HEK293 (cell line): ENCODE results near the gene CCM2.
A peak's percentile ranks its signal among the peaks of the same experiment; 100 is the strongest.
"Not testable (repeated sequence)": the region's sequence is repeated elsewhere in the genome, so short reads cannot be mapped to it uniquely, and the experiment has no call there.

Experiments used
- CTCF ChIA-PET: fragments of 350-600 bp; formaldehyde crosslinking; extraction: SDS; loops from one replicate; lab custom pipeline; 2021; ENCODE audit warnings: antibody characterized with exemption; lab: Yijun Ruan, JAX
- POLR2A ChIA-PET: fragments of 300-600 bp; formaldehyde crosslinking; extraction: SDS; loops from one replicate; lab custom pipeline; 2020; ENCODE audit warnings: antibody characterized with exemption, inconsistent platforms; lab: Yijun Ruan, JAX
- H3K27ac ChIP-seq: fragments of 200-500 bp; sonication (Bioruptor generic); 2 replicates; pipeline ENCODE4 v1.5.1; 2014; ENCODE audit warnings: low read depth, low read length, control low read depth, inconsistent platforms; ENCODE audit errors: extremely low read depth
- H3K36me3 ChIP-seq, 2 experiments: fragments of 200-500 bp in 1 of 2; sonication (Bioruptor generic) in 1 of 2; 1 replicate in 1 of 2; 2 replicates in 1 of 2; pipeline ENCODE4 v1.5.1; 2014 to 2017; ENCODE audit warnings: inconsistent platforms in 2 of 2, low read length in 2 of 2; ENCODE audit not compliant: control insufficient read depth in 2 of 2, insufficient read depth in 1 of 2
- H3K4me1 ChIP-seq: fragments of 200-500 bp; sonication (Bioruptor generic); 2 replicates; pipeline ENCODE4 v1.5.1; 2014; ENCODE audit warnings: mild to moderate bottlenecking, low read length, inconsistent platforms; ENCODE audit not compliant: control insufficient read depth, insufficient read depth
- H3K4me3 ChIP-seq: 2 replicates; pipeline ENCODE4 v1.5.1; 2011; ENCODE audit warnings: low read depth, mild to moderate bottlenecking, control low read depth, low read length, moderate library complexity
- H3K9me3 ChIP-seq: fragments of 200-500 bp; sonication (Bioruptor generic); 2 replicates; pipeline ENCODE4 v1.5.1; 2014; ENCODE audit warnings: low read depth, low read length, inconsistent platforms; ENCODE audit not compliant: control insufficient read depth, insufficient read depth
- GFI1B ChIP-seq: fragments of 450-650 bp; formaldehyde crosslinking; IDR thresholded peaks from 2 replicates; pipeline ENCODE4 v1.5.1; 2016; ENCODE audit warnings: missing biosample characterization, missing genetic modification characterization
- IKZF3 ChIP-seq: fragments of 450-650 bp; IDR thresholded peaks from 2 replicates; pipeline ENCODE4 v1.5.0; 2018; ENCODE audit warnings: missing biosample characterization, mild to moderate bottlenecking, missing genetic modification characterization, moderate library complexity
- PATZ1 ChIP-seq: fragments of 450-650 bp; formaldehyde crosslinking; IDR thresholded peaks from 2 replicates; pipeline ENCODE4 v1.5.1; 2016; ENCODE audit warnings: missing biosample characterization, missing genetic modification characterization
- SALL2 ChIP-seq: fragments of 450-650 bp; formaldehyde crosslinking; IDR thresholded peaks from 2 replicates; pipeline ENCODE4 v1.5.0; 2017; ENCODE audit warnings: missing biosample characterization, mild to moderate bottlenecking, missing genetic modification characterization, borderline replicate concordance
- ZBTB17 ChIP-seq: fragments of 450-650 bp; formaldehyde crosslinking; IDR thresholded peaks from 2 replicates; pipeline ENCODE4 v1.5.1; 2016; ENCODE audit warnings: missing biosample characterization, missing genetic modification characterization
- ZIC2 ChIP-seq: fragments of 450-650 bp; formaldehyde crosslinking; IDR thresholded peaks from 2 replicates; pipeline ENCODE4 v1.5.1; 2016; ENCODE audit warnings: missing biosample characterization, missing genetic modification characterization
- ZNF155 ChIP-seq: fragments of 450-650 bp; formaldehyde crosslinking; IDR thresholded peaks from 2 replicates; pipeline ENCODE4 v1.5.1; 2016; ENCODE audit warnings: missing biosample characterization, missing genetic modification characterization
- ZNF174 ChIP-seq: fragments of 450-650 bp; formaldehyde crosslinking; IDR thresholded peaks from 2 replicates; pipeline ENCODE4 v1.5.0; 2017; ENCODE audit warnings: missing biosample characterization, mild to moderate bottlenecking, missing genetic modification characterization
- ZNF175 ChIP-seq: fragments of 450-650 bp; formaldehyde crosslinking; IDR thresholded peaks from 2 replicates; pipeline ENCODE4 v1.5.1; 2016; ENCODE audit warnings: missing biosample characterization, missing genetic modification characterization
- ZNF341 ChIP-seq: fragments of 450-650 bp; formaldehyde crosslinking; IDR thresholded peaks from 2 replicates; pipeline ENCODE4; 2016; ENCODE audit warnings: low read depth, missing biosample characterization, missing genetic modification characterization
- ZNF555 ChIP-seq: fragments of 450-650 bp; formaldehyde crosslinking; conservative IDR thresholded peaks from 2 replicates; pipeline ENCODE4 v1.5.1; 2017; ENCODE audit warnings: missing biosample characterization, mild to moderate bottlenecking, missing genetic modification characterization, inconsistent platforms
- ZNF558 ChIP-seq: fragments of 450-650 bp; formaldehyde crosslinking; IDR thresholded peaks from 2 replicates; pipeline ENCODE4 v1.5.1; 2016; ENCODE audit warnings: missing biosample characterization, missing genetic modification characterization
- ZNF623 ChIP-seq: fragments of 450-650 bp; formaldehyde crosslinking; IDR thresholded peaks from 2 replicates; pipeline ENCODE4 v1.5.1; 2016; ENCODE audit warnings: missing biosample characterization, missing genetic modification characterization
- ZSCAN16 ChIP-seq: fragments of 450-650 bp; formaldehyde crosslinking; IDR thresholded peaks from 2 replicates; pipeline ENCODE4 v1.5.1; 2016; ENCODE audit warnings: missing biosample characterization, missing genetic modification characterization

Gene CCM2

GRCh38 chr7:44990109-44991023, 9.6 kb upstream of the CCM2 start (continued):
- TF ChIP-seq ZSCAN16 (tag by site-specific recombination) (no peak), ZBTB17 (tag by site-specific recombination) (peak; percentile 24; the same call in 1 of the 2 replicates), GFI1B (tag by site-specific recombination) (peak; percentile 65), ZNF623 (tag by site-specific recombination) (no peak), PATZ1 (no peak), ZNF155 (tag by site-specific recombination) (no peak), ZNF341 (tag by site-specific recombination) (no peak), ZNF555 (tag by site-specific recombination) (no peak), ZIC2 (no peak), IKZF3 (tag by site-specific recombination) (no peak), ZNF558 (tag by site-specific recombination) (no peak)

- H3K4me3 ChIP-seq, H3K27ac ChIP-seq, H3K4me1 ChIP-seq, H3K36me3 ChIP-seq, H3K9me3 ChIP-seq: not testable (repeated sequence)
- POLR2A ChIA-PET = interaction anchor here (1.6 kb wide), 1 partner anchor 7 kb away, joined by 5 read pairs; the partner anchor contains the start of gene CCM2
- CTCF ChIA-PET = interaction anchor here (1.3 kb wide), 1 partner anchor 19 kb away, joined by 4 read pairs; no protein-coding TSS in a partner anchor
Observed at GRCh38 chr7:44992004-44992795, 7.8 kb upstream of the CCM2 start.

- POLR2A ChIA-PET = no interaction called here
- Histone ChIP-seq H3K4me1 (peaks cover 5% of the 10 kb centered on the region), H3K9me3 (no peaks in the 10 kb centered on the region)
- TF ChIP-seq ZNF174 (tag by site-specific recombination) = no peak
- TF ChIP-seq, all 188 proteins: peak for 0
- Histone ChIP-seq H3K36me3 (no peaks in the 10 kb centered on the region), H3K27ac (no peak overlapping the region), H3K4me3 (no peak overlapping the region)
- CTCF ChIA-PET = interaction anchor here (1.1 to 1.3 kb wide), 2 partner anchors 13 to 21 kb away, joined by 3 to 9 read pairs; no protein-coding TSS in a partner anchor
Observed at GRCh38 chr7:44994877-44995554, 5.0 kb upstream of the CCM2 start.

- POLR2A ChIA-PET = interaction anchor here (0.6 to 2.9 kb wide), 3 partner anchors 10 to 244 kb away, joined by 3 to 13 read pairs (median 4); no protein-coding TSS in a partner anchor
- H3K4me3 ChIP-seq = no peak overlapping the region
- H3K27ac ChIP-seq = no peak overlapping the region
- no peaks in the 10 kb centered on the region for H3K4me1 ChIP-seq
- no peaks in the 10 kb centered on the region for H3K9me3 ChIP-seq
- H3K36me3 ChIP-seq = no peaks in the 10 kb centered on the region
- CTCF ChIA-PET = interaction anchor here (0.6 to 1.4 kb wide), 4 partner anchors 7 to 22 kb away, joined by 3 to 10 read pairs (median 3); no protein-coding TSS in a partner anchor
- no peak for TF ChIP-seq SALL2 (tag by site-specific recombination)
- no peak for TF ChIP-seq ZNF175
Observed at GRCh38 chr7:44995555-44996493, 4.2 kb upstream of the CCM2 start.
